SW480 (cell line): ENCODE results near the gene SPIRE1.
A peak's percentile ranks its signal among the peaks of the same experiment; 100 is the strongest.
"Not testable (repeated sequence)": the region's sequence is repeated elsewhere in the genome, so short reads cannot be mapped to it uniquely, and the experiment has no call there.

Experiments
- DNase-seq: peaks from one replicate; pipeline ENCODE4 v3.0.0-alpha.2; 2016; ENCODE audit warnings: low spot score

Gene SPIRE1

GRCh38 chr18:12552879-12553242 is 105.0 kb downstream of the SPIRE1 start:
- no peak for DNase-seq

- DNase-seq = not testable (repeated sequence)
Observed at GRCh38 chr18:12551943-12552878, 105.7 kb downstream of the SPIRE1 start.

GRCh38 chr18:12551466-12551865 is 106.4 kb downstream of the SPIRE1 start:
- DNase-seq = not testable (repeated sequence)

- DNase-seq = no peak
Observed at GRCh38 chr18:12543697-12544096, 114.2 kb downstream of the SPIRE1 start.

GRCh38 chr18:12540751-12541150 is 117.2 kb downstream of the SPIRE1 start:
- no peak for DNase-seq

- not testable (repeated sequence) for DNase-seq
Observed at GRCh38 chr18:12539158-12539557, 118.7 kb downstream of the SPIRE1 start.

- DNase-seq = no peak
Observed at GRCh38 chr18:12534820-12535219, 123.1 kb downstream of the SPIRE1 start.

GRCh38 chr18:12532661-12533060 is 125.2 kb downstream of the SPIRE1 start:
- DNase-seq = no peak

GRCh38 chr18:12531749-12532148 is 126.2 kb downstream of the SPIRE1 start:
- DNase-seq = no peak

GRCh38 chr18:12520442-12520992 is 137.4 kb downstream of the SPIRE1 start:
- DNase-seq = no peak

GRCh38 chr18:12518832-12519531 is 138.9 kb downstream of the SPIRE1 start:
- no peak for DNase-seq

GRCh38 chr18:12518326-12518725 is 139.6 kb downstream of the SPIRE1 start:
- no peak for DNase-seq

GRCh38 chr18:12517142-12517825 is 140.6 kb downstream of the SPIRE1 start:
- DNase-seq = no peak

GRCh38 chr18:12516049-12516630 is 141.8 kb downstream of the SPIRE1 start:
- no peak for DNase-seq

GRCh38 chr18:12515550-12515949 is 142.4 kb downstream of the SPIRE1 start:
- no peak for DNase-seq

- no peak for DNase-seq
Observed at GRCh38 chr18:12507007-12507406, 150.9 kb downstream of the SPIRE1 start.

GRCh38 chr18:12500986-12501385 is 156.9 kb downstream of the SPIRE1 start:
- DNase-seq = peak; percentile 17

- DNase-seq = no peak
Observed at GRCh38 chr18:12497839-12498238, 160.1 kb downstream of the SPIRE1 start.

GRCh38 chr18:12497296-12497695 is 160.6 kb downstream of the SPIRE1 start:
- no peak for DNase-seq

- DNase-seq = no peak
Observed at GRCh38 chr18:12492907-12493306, 165.0 kb downstream of the SPIRE1 start.

- DNase-seq = no peak
Observed at GRCh38 chr18:12491611-12492435, 166.1 kb downstream of the SPIRE1 start.
